C4-2B (cell line): ENCODE measurements around the gene CEP85L.

Source experiments
- ZFX ChIP-seq: fragments of 450-650 bp; IDR thresholded peaks from 2 replicates; pipeline ENCODE4 v1.6.1; 2017
- TF ChIP-seq, protein P1 (sequence below): fragments of 450-650 bp; conservative IDR thresholded peaks from 2 replicates; pipeline ENCODE4 v1.5.1; 2017; ENCODE audit warnings: mild to moderate bottlenecking

- TF ChIP-seq, protein P1, sequence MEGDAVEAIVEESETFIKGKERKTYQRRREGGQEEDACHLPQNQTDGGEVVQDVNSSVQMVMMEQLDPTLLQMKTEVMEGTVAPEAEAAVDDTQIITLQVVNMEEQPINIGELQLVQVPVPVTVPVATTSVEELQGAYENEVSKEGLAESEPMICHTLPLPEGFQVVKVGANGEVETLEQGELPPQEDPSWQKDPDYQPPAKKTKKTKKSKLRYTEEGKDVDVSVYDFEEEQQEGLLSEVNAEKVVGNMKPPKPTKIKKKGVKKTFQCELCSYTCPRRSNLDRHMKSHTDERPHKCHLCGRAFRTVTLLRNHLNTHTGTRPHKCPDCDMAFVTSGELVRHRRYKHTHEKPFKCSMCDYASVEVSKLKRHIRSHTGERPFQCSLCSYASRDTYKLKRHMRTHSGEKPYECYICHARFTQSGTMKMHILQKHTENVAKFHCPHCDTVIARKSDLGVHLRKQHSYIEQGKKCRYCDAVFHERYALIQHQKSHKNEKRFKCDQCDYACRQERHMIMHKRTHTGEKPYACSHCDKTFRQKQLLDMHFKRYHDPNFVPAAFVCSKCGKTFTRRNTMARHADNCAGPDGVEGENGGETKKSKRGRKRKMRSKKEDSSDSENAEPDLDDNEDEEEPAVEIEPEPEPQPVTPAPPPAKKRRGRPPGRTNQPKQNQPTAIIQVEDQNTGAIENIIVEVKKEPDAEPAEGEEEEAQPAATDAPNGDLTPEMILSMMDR: no peak
- no peak for TF ChIP-seq ZFX
Observed at GRCh38 chr6:118660218-118660569, 8.8 kb upstream of the CEP85L start.
